ENCODE data around the gene EBLN1. TPM values are rescaled to one million over a fixed set of nuclear protein-coding genes. Genes with fewer than 3 reads are reported as not detected.

EBLN1 gene
- total and polyA plus RNA-seq, 9 of the 15 experiments (the other 6 are each of a cell fraction or from before 2014, with no cell fraction given), result 0.06 to 3.1 (median 0.80) TPM

DNA sequence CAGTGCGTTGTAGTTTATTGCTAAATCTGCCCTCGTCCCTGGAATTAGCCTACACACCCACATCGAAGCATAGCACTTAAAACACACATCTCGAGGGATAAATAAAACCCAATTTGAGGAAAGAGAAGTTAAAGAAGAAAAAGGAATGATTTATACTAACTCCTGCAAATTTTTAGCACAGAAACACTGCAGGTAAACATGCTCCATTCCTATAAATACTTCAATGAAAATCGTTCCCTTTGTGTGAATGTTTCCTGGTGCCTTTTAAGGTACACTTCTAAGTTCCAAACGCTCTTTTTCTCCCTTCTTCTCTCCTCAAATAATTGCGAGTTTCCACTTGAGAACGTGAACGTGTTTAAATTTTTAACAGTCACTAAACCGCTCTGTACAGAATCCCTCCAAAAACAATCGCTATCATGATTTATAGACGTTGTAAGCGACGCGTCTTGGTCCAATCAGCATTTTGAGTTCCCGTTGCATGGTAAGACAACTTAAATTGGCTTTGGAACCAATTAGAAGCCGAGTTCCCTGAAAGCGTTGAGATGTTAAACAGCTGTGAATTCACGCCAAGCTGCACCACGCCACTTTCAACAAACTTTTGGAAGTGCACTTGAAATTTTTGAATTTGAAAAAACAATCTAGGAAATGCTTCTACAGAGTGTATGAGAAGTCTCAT, 12.5 kb upstream of the EBLN1 start:
- Histone ChIP-seq H3K9me3 (replicated peaks; ENCODE audit: control insufficient read depth, insufficient read depth, low read depth, low read length) (no peaks in the 10 kb centered on the region), H2AFZ (ENCODE audit: low read depth, low read length) (peak overlapping the region; percentile 75), H3K4me1 (replicated peaks in 1 of 2; ENCODE audit: control insufficient read depth in 2 of 2, insufficient read depth in 2 of 2, low read length in 2 of 2) (peaks cover 5 to 8% of the 10 kb centered on the region in 2 experiments; a peak in 3 of 5 replicates), H3K79me2 (ENCODE audit: control insufficient read depth, insufficient read depth, low read length) (no peaks in the 10 kb centered on the region), H3K27ac (ENCODE audit: extremely low read depth, low read depth, low read length) (peak overlapping the region; percentile 92), H3K9ac (ENCODE audit: insufficient read depth in 1 of 2, low read depth in 2 of 2, low read length in 2 of 2) (peak overlapping the region; percentile 21 to 73; a peak in 3 of 4 replicates), H3K4me3 (peak overlapping the region; percentile 44), H3K4me2 (ENCODE audit: insufficient read depth, low read length) (peak overlapping the region; percentile 87), H4K20me1 (replicated peaks; ENCODE audit: control insufficient read depth, insufficient read depth, low read length) (no peaks in the 10 kb centered on the region), H3K36me3 (ENCODE audit: control insufficient read depth, insufficient read depth, low read length) (no peaks in the 10 kb centered on the region), H3K9me1 (ENCODE audit: control insufficient read depth, insufficient read depth, low read length) (no peaks in the 10 kb centered on the region), H3K27me3 (ENCODE audit: control insufficient read depth in 2 of 2, insufficient read depth in 2 of 2, low read length in 2 of 2) (no peaks in the 10 kb centered on the region)
- BruUV-seq (replicated peaks), result no TSS peak
- intact Hi-C loops (cut with micrococcal nuclease), result no loop called here
- ATAC-seq, result peak; percentile 75
- FAIRE-seq, result peak; percentile 86
- CTCF ChIA-PET (ENCODE audit: low intra/inter-chr PET ratio), result no interaction called here
- under 1% methylated on average over 20 of the region's 20 CpGs for WGBS (ENCODE audit: insufficient coverage, low coverage, missing lambda C conversion rate)
- POLR2A ChIA-PET, result interaction anchor here (0.6 to 3.5 kb wide), 10 partner anchors 11 to 782 kb away, joined by 3 to 25 read pairs (median 3); partner anchors contain the start of genes BMI1, COMMD3 and DNAJC1
- peak in 3 of 4 experiments; percentile 14 to 84 (median 75) for DNase-seq (ENCODE audit: extremely low read depth in 1 of 4, low spot score in 3 of 4)
- in situ Hi-C loops (cut with MboI), result no loop called here
- TF ChIP-seq RBBP5 (IDR thresholded peaks at IDR 0.05; ENCODE audit: borderline replicate concordance, insufficient read depth, low read length, poor library complexity, severe bottlenecking) (peak; percentile 25), GABPA (tag; conservative IDR thresholded peaks at IDR 0.05; ENCODE audit: low read depth) (no peak), L3MBTL2 (IDR thresholded peaks at IDR 0.05) (peak; percentile 88), RCOR1 (IDR thresholded peaks at IDR 0.05; ENCODE audit: borderline replicate concordance in 1 of 2, low read depth in 2 of 2, low read length in 2 of 2) (0 out of 4 replicates have a peak, but pooled peaks of 1 of the 2 experiments have one; percentile 34), MYC (IDR thresholded peaks at IDR 0.05; ENCODE audit: low read depth, low read length) (0 out of 2 replicates have a peak, but pooled peaks have one; percentile 53), MYC (CRISPR knock-in tag; IDR thresholded peaks at IDR 0.05; ENCODE audit: borderline replicate concordance, low read depth) (no peak), CREM (IDR thresholded peaks at IDR 0.05; ENCODE audit: low read depth) (peak; percentile 72), NBN (IDR thresholded peaks at IDR 0.05; ENCODE audit: low read depth) (0 out of 2 replicates have a peak, but pooled peaks have one; percentile 66), SMARCA4 (IDR thresholded peaks at IDR 0.05) (peak; percentile 29; the same call in 1 of the 2 replicates), HES1 (IDR thresholded peaks at IDR 0.05; ENCODE audit: low read depth) (no peak), ATF7 (IDR thresholded peaks at IDR 0.05) (0 out of 2 replicates have a peak, but pooled peaks have one; percentile 35), RAD21 (CRISPR knock-in tag; conservative IDR thresholded peaks at IDR 0.05 in 1 of 2, IDR thresholded peaks at IDR 0.05 in 1 of 2) (no peak; a peak in 1 of 4 replicates)
- TF ChIP-seq, protein P1, sequence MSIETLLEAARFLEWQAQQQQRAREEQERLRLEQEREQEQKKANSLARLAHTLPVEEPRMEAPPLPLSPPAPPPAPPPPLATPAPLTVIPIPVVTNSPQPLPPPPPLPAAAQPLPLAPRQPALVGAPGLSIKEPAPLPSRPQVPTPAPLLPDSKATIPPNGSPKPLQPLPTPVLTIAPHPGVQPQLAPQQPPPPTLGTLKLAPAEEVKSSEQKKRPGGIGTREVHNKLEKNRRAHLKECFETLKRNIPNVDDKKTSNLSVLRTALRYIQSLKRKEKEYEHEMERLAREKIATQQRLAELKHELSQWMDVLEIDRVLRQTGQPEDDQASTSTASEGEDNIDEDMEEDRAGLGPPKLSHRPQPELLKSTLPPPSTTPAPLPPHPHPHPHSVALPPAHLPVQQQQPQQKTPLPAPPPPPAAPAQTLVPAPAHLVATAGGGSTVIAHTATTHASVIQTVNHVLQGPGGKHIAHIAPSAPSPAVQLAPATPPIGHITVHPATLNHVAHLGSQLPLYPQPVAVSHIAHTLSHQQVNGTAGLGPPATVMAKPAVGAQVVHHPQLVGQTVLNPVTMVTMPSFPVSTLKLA (conservative IDR thresholded peaks at IDR 0.05), result peak in 1 of 2 experiments; percentile 44; a peak in 1 of 4 replicates
- TF ChIP-seq, protein P2, sequence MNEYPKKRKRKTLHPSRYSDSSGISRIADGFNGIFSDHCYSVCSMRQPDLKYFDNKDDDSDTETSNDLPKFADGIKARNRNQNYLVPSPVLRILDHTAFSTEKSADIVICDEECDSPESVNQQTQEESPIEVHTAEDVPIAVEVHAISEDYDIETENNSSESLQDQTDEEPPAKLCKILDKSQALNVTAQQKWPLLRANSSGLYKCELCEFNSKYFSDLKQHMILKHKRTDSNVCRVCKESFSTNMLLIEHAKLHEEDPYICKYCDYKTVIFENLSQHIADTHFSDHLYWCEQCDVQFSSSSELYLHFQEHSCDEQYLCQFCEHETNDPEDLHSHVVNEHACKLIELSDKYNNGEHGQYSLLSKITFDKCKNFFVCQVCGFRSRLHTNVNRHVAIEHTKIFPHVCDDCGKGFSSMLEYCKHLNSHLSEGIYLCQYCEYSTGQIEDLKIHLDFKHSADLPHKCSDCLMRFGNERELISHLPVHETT (CRISPR knock-in tag; conservative IDR thresholded peaks at IDR 0.05 in 1 of 2, IDR thresholded peaks at IDR 0.05 in 1 of 2), result 0 out of 4 replicates have a peak, but pooled peaks of 1 of the 2 experiments have one; percentile 40

All from K562 (cell line).